ENCODE results near the gene IL16.

- TF ChIP-seq BRD4 (IDR thresholded peaks at IDR 0.05) = no peak
- no peak for TF ChIP-seq FOXP4 (CRISPR knock-in tag; IDR thresholded peaks at IDR 0.05; ENCODE audit: borderline replicate concordance)
- no peak for TF ChIP-seq RAD21 (CRISPR knock-in tag; conservative IDR thresholded peaks at IDR 0.05 in 1 of 2, IDR thresholded peaks at IDR 0.05 in 1 of 2)
- TF ChIP-seq MYNN (IDR thresholded peaks at IDR 0.05) = no peak
- no peak for TF ChIP-seq MYNN (CRISPR knock-in tag; IDR thresholded peaks at IDR 0.05)
- TF ChIP-seq, protein P1, sequence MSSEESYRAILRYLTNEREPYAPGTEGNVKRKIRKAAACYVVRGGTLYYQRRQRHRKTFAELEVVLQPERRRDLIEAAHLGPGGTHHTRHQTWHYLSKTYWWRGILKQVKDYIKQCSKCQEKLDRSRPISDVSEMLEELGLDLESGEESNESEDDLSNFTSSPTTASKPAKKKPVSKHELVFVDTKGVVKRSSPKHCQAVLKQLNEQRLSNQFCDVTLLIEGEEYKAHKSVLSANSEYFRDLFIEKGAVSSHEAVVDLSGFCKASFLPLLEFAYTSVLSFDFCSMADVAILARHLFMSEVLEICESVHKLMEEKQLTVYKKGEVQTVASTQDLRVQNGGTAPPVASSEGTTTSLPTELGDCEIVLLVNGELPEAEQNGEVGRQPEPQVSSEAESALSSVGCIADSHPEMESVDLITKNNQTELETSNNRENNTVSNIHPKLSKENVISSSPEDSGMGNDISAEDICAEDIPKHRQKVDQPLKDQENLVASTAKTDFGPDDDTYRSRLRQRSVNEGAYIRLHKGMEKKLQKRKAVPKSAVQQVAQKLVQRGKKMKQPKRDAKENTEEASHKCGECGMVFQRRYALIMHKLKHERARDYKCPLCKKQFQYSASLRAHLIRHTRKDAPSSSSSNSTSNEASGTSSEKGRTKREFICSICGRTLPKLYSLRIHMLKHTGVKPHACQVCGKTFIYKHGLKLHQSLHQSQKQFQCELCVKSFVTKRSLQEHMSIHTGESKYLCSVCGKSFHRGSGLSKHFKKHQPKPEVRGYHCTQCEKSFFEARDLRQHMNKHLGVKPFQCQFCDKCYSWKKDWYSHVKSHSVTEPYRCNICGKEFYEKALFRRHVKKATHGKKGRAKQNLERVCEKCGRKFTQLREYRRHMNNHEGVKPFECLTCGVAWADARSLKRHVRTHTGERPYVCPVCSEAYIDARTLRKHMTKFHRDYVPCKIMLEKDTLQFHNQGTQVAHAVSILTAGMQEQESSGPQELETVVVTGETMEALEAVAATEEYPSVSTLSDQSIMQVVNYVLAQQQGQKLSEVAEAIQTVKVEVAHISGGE (CRISPR knock-in tag; IDR thresholded peaks at IDR 0.05) = no peak
- no peak for TF ChIP-seq SRF (CRISPR knock-in tag; IDR thresholded peaks at IDR 0.05)
- no peak for TF ChIP-seq CTCF (IDR thresholded peaks at IDR 0.05 in 2 of 3, conservative IDR thresholded peaks at IDR 0.05 in 1 of 3; ENCODE audit: insufficient read depth in 2 of 3, low read depth in 1 of 3, low read length in 3 of 3)
- TF ChIP-seq, protein P2, sequence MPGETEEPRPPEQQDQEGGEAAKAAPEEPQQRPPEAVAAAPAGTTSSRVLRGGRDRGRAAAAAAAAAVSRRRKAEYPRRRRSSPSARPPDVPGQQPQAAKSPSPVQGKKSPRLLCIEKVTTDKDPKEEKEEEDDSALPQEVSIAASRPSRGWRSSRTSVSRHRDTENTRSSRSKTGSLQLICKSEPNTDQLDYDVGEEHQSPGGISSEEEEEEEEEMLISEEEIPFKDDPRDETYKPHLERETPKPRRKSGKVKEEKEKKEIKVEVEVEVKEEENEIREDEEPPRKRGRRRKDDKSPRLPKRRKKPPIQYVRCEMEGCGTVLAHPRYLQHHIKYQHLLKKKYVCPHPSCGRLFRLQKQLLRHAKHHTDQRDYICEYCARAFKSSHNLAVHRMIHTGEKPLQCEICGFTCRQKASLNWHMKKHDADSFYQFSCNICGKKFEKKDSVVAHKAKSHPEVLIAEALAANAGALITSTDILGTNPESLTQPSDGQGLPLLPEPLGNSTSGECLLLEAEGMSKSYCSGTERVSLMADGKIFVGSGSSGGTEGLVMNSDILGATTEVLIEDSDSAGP (CRISPR knock-in tag; IDR thresholded peaks at IDR 0.05) = no peak
- TF ChIP-seq BCOR (IDR thresholded peaks at IDR 0.05) = no peak
- no peak for TF ChIP-seq POLR2A (conservative IDR thresholded peaks at IDR 0.05)
- TF ChIP-seq JUN (IDR thresholded peaks at IDR 0.05; ENCODE audit: borderline replicate concordance, low read depth, low read length) = no peak
- TF ChIP-seq JUN (CRISPR knock-in tag; IDR thresholded peaks at IDR 0.05; ENCODE audit: borderline replicate concordance) = no peak
- TF ChIP-seq MAFG (tag; conservative IDR thresholded peaks at IDR 0.05) = no peak
- TF ChIP-seq, protein P3, sequence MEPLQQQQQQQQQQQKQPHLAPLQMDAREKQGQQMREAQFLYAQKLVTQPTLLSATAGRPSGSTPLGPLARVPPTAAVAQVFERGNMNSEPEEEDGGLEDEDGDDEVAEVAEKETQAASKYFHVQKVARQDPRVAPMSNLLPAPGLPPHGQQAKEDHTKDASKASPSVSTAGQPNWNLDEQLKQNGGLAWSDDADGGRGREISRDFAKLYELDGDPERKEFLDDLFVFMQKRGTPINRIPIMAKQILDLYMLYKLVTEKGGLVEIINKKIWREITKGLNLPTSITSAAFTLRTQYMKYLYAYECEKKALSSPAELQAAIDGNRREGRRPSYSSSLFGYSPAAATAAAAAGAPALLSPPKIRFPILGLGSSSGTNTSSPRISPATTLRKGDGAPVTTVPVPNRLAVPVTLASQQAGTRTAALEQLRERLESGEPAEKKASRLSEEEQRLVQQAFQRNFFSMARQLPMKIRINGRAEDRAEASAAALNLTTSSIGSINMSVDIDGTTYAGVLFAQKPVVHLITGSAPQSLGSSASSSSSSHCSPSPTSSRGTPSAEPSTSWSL (CRISPR knock-in tag; IDR thresholded peaks at IDR 0.05; ENCODE audit: borderline replicate concordance) = no peak
- TF ChIP-seq YBX1 (IDR thresholded peaks at IDR 0.05) = no peak
Observed at GRCh38 chr15:81291916-81292522, 95.3 kb downstream of the IL16 start.
